DOHH2 (cell line): Measurements from ENCODE around the gene IWS1.

ENCODE experiments used
- EZH2phosphoT487 ChIP-seq: fragments of 200-600 bp; sonication (generic); IDR thresholded peaks from 2 replicates; pipeline ENCODE4 v1.6.1; 2017; ENCODE audit warnings: borderline replicate concordance, mild to moderate bottlenecking, antibody characterized with exemption, low read length, moderate library complexity, mixed read lengths
- TF ChIP-seq, protein P1 (sequence below): fragments of 200-600 bp; sonication (generic); IDR thresholded peaks from one replicate; pipeline ENCODE4 v1.5.1; 2014; ENCODE audit warnings: antibody characterized with exemption, mild to moderate bottlenecking, low read depth, low read length; ENCODE audit not compliant: poor library complexity, severe bottlenecking

DNA sequence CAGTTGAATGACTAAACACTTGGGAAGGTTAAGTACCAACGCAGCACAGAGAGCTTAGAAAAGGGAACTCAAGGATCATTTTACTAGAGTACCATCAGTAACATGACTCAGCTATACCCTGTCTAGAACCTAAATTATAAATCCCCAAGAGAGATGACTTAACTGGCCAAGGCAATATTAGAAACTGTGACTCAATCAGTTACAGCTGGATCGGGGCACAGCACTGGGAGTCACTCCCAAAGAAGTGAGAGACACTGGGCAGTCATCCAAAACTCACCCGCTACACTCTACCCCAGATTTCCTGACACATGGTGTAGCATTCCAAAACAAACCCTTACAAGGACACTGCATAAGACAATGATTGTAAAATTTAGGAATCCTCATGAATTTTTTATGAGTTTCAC is 17.7 kb downstream of the IWS1 start:
- TF ChIP-seq, protein P1, sequence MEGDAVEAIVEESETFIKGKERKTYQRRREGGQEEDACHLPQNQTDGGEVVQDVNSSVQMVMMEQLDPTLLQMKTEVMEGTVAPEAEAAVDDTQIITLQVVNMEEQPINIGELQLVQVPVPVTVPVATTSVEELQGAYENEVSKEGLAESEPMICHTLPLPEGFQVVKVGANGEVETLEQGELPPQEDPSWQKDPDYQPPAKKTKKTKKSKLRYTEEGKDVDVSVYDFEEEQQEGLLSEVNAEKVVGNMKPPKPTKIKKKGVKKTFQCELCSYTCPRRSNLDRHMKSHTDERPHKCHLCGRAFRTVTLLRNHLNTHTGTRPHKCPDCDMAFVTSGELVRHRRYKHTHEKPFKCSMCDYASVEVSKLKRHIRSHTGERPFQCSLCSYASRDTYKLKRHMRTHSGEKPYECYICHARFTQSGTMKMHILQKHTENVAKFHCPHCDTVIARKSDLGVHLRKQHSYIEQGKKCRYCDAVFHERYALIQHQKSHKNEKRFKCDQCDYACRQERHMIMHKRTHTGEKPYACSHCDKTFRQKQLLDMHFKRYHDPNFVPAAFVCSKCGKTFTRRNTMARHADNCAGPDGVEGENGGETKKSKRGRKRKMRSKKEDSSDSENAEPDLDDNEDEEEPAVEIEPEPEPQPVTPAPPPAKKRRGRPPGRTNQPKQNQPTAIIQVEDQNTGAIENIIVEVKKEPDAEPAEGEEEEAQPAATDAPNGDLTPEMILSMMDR = no peak
- no peak for TF ChIP-seq EZH2phosphoT487
